Muscle of leg (tissue), 11 donors: Measurements from ENCODE around the gene SLC27A3. TPM values are rescaled to one million over a fixed set of nuclear protein-coding genes. Genes with fewer than 3 reads are reported as not detected.
A peak's percentile ranks its signal among the peaks of the same experiment; 100 is the strongest.

Source experiments
- DNase-seq: peaks from one replicate; pipeline ENCODE4 v3.0.0; 2013
- H3K27ac ChIP-seq: one replicate; pipeline ENCODE4 v1.5.1; 2013; ENCODE audit warnings: mild to moderate bottlenecking, low read length, control low read depth
- H3K27me3 ChIP-seq: one replicate; pipeline ENCODE4 v1.6.1; 2013; ENCODE audit warnings: low read length; ENCODE audit not compliant: control insufficient read depth, insufficient read depth
- H3K36me3 ChIP-seq: one replicate; pipeline ENCODE4 v1.6.1; 2013; ENCODE audit warnings: low read length; ENCODE audit not compliant: control insufficient read depth, insufficient read depth
- H3K4me1 ChIP-seq: one replicate; pipeline ENCODE4 v1.6.1; 2013; ENCODE audit warnings: low read length; ENCODE audit not compliant: control insufficient read depth, insufficient read depth
- H3K4me3 ChIP-seq: one replicate; pipeline ENCODE4 v1.5.1; 2013; ENCODE audit warnings: low read length, control low read depth
- H3K9me3 ChIP-seq: replicated peaks from 2 replicates; pipeline ENCODE4 v1.6.1; 2013; ENCODE audit warnings: low read depth, low read length; ENCODE audit not compliant: control insufficient read depth
- WGBS: methylation state at CpG from one replicate; pipeline ENCODE4 v1.1.5; 2013; ENCODE audit warnings: missing lambda C conversion rate; ENCODE audit not compliant: insufficient coverage; 5-methylcytosine and 5-hydroxymethylcytosine counted together
- polyA plus RNA-seq, 8 donors: library from polyadenylated mRNA; unstranded; fragments of 120-200 nt; gene quantifications; one replicate each; pipeline versions ENCODE4 v1.2.1 to v1.2.3, GENCODE V29; 2013; ENCODE audit warnings: inconsistent platforms in 1 of 8, low replicate concordance in 1 of 8; ENCODE audit not compliant: insufficient read length in 8 of 8, insufficient read depth in 1 of 8
- total RNA-seq: library from RNA; stranded (reverse); fragments of 120-200 nt; gene quantifications from one replicate; pipeline ENCODE4 v1.2.4, GENCODE V29; 2013

SLC27A3 gene
- total and polyA plus RNA-seq, 9 donors = 17.7 to 32.7 (median 25.9) TPM

- peaks cover 12% of the 10 kb centered on the region for H3K4me1 ChIP-seq
- no peak overlapping the region for H3K4me3 ChIP-seq
- H3K36me3 ChIP-seq = peaks cover 13% of the 10 kb centered on the region
- DNase-seq = peak; percentile 76
- WGBS = 51% methylated on average over 13 of the region's 26 CpGs
- no peaks in the 10 kb centered on the region for H3K27me3 ChIP-seq
- H3K27ac ChIP-seq = no peak overlapping the region
- H3K9me3 ChIP-seq = no peaks in the 10 kb centered on the region
Measured at GRCh38 chr1:153796786-153797659, 21.8 kb downstream of the SLC27A3 start.

GRCh38 chr1:153798468-153798780, 23.2 kb downstream of the SLC27A3 start:
- WGBS = 89% methylated on average over 3 of the region's 3 CpGs
- Histone ChIP-seq H3K9me3 (no peaks in the 10 kb centered on the region), H3K4me3 (no peak overlapping the region), H3K4me1 (peaks cover 19% of the 10 kb centered on the region), H3K27ac (no peak overlapping the region), H3K36me3 (peaks cover 23% of the 10 kb centered on the region), H3K27me3 (no peaks in the 10 kb centered on the region)
- DNase-seq = no peak

- no peak overlapping the region for H3K4me3 ChIP-seq
- peaks cover 27% of the 10 kb centered on the region for H3K36me3 ChIP-seq
- no peaks in the 10 kb centered on the region for H3K27me3 ChIP-seq
- WGBS = no CpG with 5 or more reads among the region's 4 CpGs
- no peak for DNase-seq
- H3K27ac ChIP-seq = no peak overlapping the region
- H3K4me1 ChIP-seq = peaks cover 24% of the 10 kb centered on the region
- no peaks in the 10 kb centered on the region for H3K9me3 ChIP-seq
Measured at GRCh38 chr1:153799016-153799415, 23.8 kb downstream of the SLC27A3 start.

- Histone ChIP-seq H3K9me3 (no peaks in the 10 kb centered on the region), H3K36me3 (peaks cover 27% of the 10 kb centered on the region), H3K27ac (no peak overlapping the region), H3K4me1 (peaks cover 19% of the 10 kb centered on the region), H3K27me3 (no peaks in the 10 kb centered on the region), H3K4me3 (no peak overlapping the region)
- 89% methylated on average over 27 of the region's 27 CpGs for WGBS
- no peak for DNase-seq
Measured at GRCh38 chr1:153799566-153800465, 24.6 kb downstream of the SLC27A3 start.

- no peaks in the 10 kb centered on the region for H3K27me3 ChIP-seq
- H3K27ac ChIP-seq = no peak overlapping the region
- H3K4me1 ChIP-seq = peaks cover 12% of the 10 kb centered on the region
- no peak overlapping the region for H3K4me3 ChIP-seq
- DNase-seq = no peak
- no peaks in the 10 kb centered on the region for H3K9me3 ChIP-seq
- 100% methylated on average over 4 of the region's 7 CpGs for WGBS
- peaks cover 27% of the 10 kb centered on the region for H3K36me3 ChIP-seq
Measured at GRCh38 chr1:153800516-153800915, 25.3 kb downstream of the SLC27A3 start.

- peaks cover 30% of the 10 kb centered on the region for H3K36me3 ChIP-seq
- no peaks in the 10 kb centered on the region for H3K27me3 ChIP-seq
- no peak overlapping the region for H3K4me3 ChIP-seq
- no peaks in the 10 kb centered on the region for H3K9me3 ChIP-seq
- H3K27ac ChIP-seq = no peak overlapping the region
- 95% methylated on average over 5 of the region's 6 CpGs for WGBS
- peaks cover 12% of the 10 kb centered on the region for H3K4me1 ChIP-seq
- DNase-seq = no peak
Measured at GRCh38 chr1:153801028-153801625, 25.9 kb downstream of the SLC27A3 start.

GRCh38 chr1:153801786-153802697, 26.8 kb downstream of the SLC27A3 start:
- H3K4me1 ChIP-seq = peaks cover 12% of the 10 kb centered on the region
- WGBS = 94% methylated on average over 2 of the region's 7 CpGs
- no peak for DNase-seq

GRCh38 chr1:153803470-153804056, 28.4 kb downstream of the SLC27A3 start:
- Histone ChIP-seq H3K9me3 (no peaks in the 10 kb centered on the region), H3K27me3 (no peaks in the 10 kb centered on the region), H3K4me3 (no peak overlapping the region), H3K4me1 (peaks cover 12% of the 10 kb centered on the region), H3K36me3 (peaks cover 44% of the 10 kb centered on the region), H3K27ac (peak overlapping the region; percentile 74)
- WGBS = 83% methylated on average over 2 of the region's 3 CpGs
- DNase-seq = no peak

More at GRCh38 chr1:153801786-153802697, 26.8 kb downstream of the SLC27A3 start:
- H3K27me3 ChIP-seq = no peaks in the 10 kb centered on the region
- no peak overlapping the region for H3K27ac ChIP-seq
- no peaks in the 10 kb centered on the region for H3K9me3 ChIP-seq
- peaks cover 32% of the 10 kb centered on the region for H3K36me3 ChIP-seq
- H3K4me3 ChIP-seq = no peak overlapping the region

- no peaks in the 10 kb centered on the region for H3K9me3 ChIP-seq
- H3K36me3 ChIP-seq = peaks cover 49% of the 10 kb centered on the region
- DNase-seq = no peak
- H3K4me3 ChIP-seq = no peak overlapping the region
- H3K4me1 ChIP-seq = peaks cover 12% of the 10 kb centered on the region
- peak overlapping the region; percentile 74 for H3K27ac ChIP-seq
- H3K27me3 ChIP-seq = no peaks in the 10 kb centered on the region
- no CpG with 5 or more reads among the region's 2 CpGs for WGBS
Measured at GRCh38 chr1:153804112-153804511, 28.9 kb downstream of the SLC27A3 start.
